MCF 10A (cell line): Measurements from ENCODE around the gene ZNF282. TPM values are rescaled to one million over a fixed set of nuclear protein-coding genes. Genes with fewer than 3 reads are reported as not detected.

Experiments
- BruUV-seq: library from RNA; stranded (reverse); fragments of 400-500 nt; replicated peaks from 2 replicates; lab custom pipeline; 2021; lab: Mats Ljungman, UMichigan
- CTCF ChIA-PET: fragments of 300-600 bp; sonication (Branson Sonifier 250); formaldehyde crosslinking; extraction: SDS; loops from one replicate; lab custom pipeline; 2021; ENCODE audit warnings: antibody characterized with exemption, inconsistent platforms; lab: Yijun Ruan, JAX
- POLR2A ChIA-PET: fragments of 300-600, 350-650 bp; sonication (Branson Sonifier 250); formaldehyde crosslinking; extraction: SDS; loops from one replicate; lab custom pipeline; 2020; ENCODE audit warnings: antibody characterized with exemption, inconsistent platforms; lab: Yijun Ruan, JAX
- DNase-seq: peaks from one replicate; pipeline ENCODE4 v3.0.0-alpha.2; 2018; ENCODE audit not compliant: unreplicated experiment
- H3K27ac Mint-ChIP-seq: one replicate; pipeline ENCODE4 v1.8.0; 2022; ENCODE audit warnings: mild to moderate bottlenecking, low read depth, mixed read lengths; ENCODE audit not compliant: unreplicated experiment
- H3K27me3 Mint-ChIP-seq: one replicate; pipeline ENCODE4 v1.8.0; 2022; ENCODE audit warnings: mixed read lengths; ENCODE audit not compliant: insufficient read depth, unreplicated experiment
- H3K36me3 Mint-ChIP-seq: one replicate; pipeline ENCODE4 v1.8.0; 2022; ENCODE audit warnings: mild to moderate bottlenecking, moderate library complexity, mixed read lengths; ENCODE audit not compliant: insufficient read depth, unreplicated experiment
- H3K4me1 Mint-ChIP-seq: one replicate; pipeline ENCODE4 v1.8.0; 2022; ENCODE audit warnings: mixed read lengths; ENCODE audit not compliant: insufficient read depth, unreplicated experiment
- H3K4me3 Mint-ChIP-seq: one replicate; pipeline ENCODE4 v1.8.0; 2022; ENCODE audit warnings: mild to moderate bottlenecking, moderate library complexity, mixed read lengths; ENCODE audit not compliant: unreplicated experiment
- H3K9me3 Mint-ChIP-seq: one replicate; pipeline ENCODE4 v1.8.0; 2022; ENCODE audit warnings: mixed read lengths; ENCODE audit not compliant: unreplicated experiment
- CTCF ChIP-seq: fragments of 200-600 bp; IDR thresholded peaks from one replicate; pipeline ENCODE4 v1.8.0; 2022; ENCODE audit warnings: antibody characterized with exemption, mild to moderate bottlenecking; ENCODE audit not compliant: unreplicated experiment
- intact Hi-C: fragments of 100-400 bp; cut with micrococcal nuclease; formaldehyde crosslinking; loops from 2 replicates; pipeline ENCODE4 v1.14.1; 2022
- total RNA-seq: library from RNA; stranded (reverse); gene quantifications from 2 replicates; pipeline ENCODE4 v1.2.3, GENCODE V29; 2022

ZNF282 gene
- total RNA-seq, 1 experiment from 2014 or later = 43.9 TPM

GRCh38 chr7:149171892-149172533, 23.3 kb upstream of the ZNF282 start:
- ChIA-PET POLR2A (interaction anchor here (0.5 to 1.0 kb wide), 3 partner anchors 9 to 24 kb away, joined by 3 to 5 read pairs (median 3); partner anchors contain the start of gene ZNF282), CTCF (no interaction called here)
- Mint-ChIP-seq H3K4me3 (no peak overlapping the region), H3K9me3 (no peaks in the 10 kb centered on the region), H3K27me3 (no peaks in the 10 kb centered on the region), H3K27ac (peak overlapping the region; percentile 86), H3K4me1 (peaks cover 7% of the 10 kb centered on the region), H3K36me3 (peaks cover 53% of the 10 kb centered on the region)
- peak; percentile 86 for DNase-seq
- no peak for TF ChIP-seq CTCF
- TSS peak; percentile 98 for BruUV-seq
- intact Hi-C loops = no loop called here

- intact Hi-C loops = no loop called here
- no peak for DNase-seq
- no peaks in the 10 kb centered on the region for H3K9me3 Mint-ChIP-seq
- ChIA-PET CTCF (no interaction called here), POLR2A (interaction anchor here (0.5 to 1.0 kb wide), 3 partner anchors 9 to 25 kb away, joined by 3 to 5 read pairs (median 3); partner anchors contain the start of gene ZNF282)
- peaks cover 53% of the 10 kb centered on the region for H3K36me3 Mint-ChIP-seq
- H3K4me3 Mint-ChIP-seq = no peak overlapping the region
- peak overlapping the region; percentile 86 for H3K27ac Mint-ChIP-seq
- H3K27me3 Mint-ChIP-seq = no peaks in the 10 kb centered on the region
- TSS peak; percentile 47 for BruUV-seq
- TF ChIP-seq CTCF = no peak
- H3K4me1 Mint-ChIP-seq = peaks cover 7% of the 10 kb centered on the region
These were observed 22.8 kb upstream of the ZNF282 start for GRCh38 chr7:149172534-149172920.

- POLR2A ChIA-PET = interaction anchor here (1.1 to 1.2 kb wide), 2 partner anchors 20 to 28 kb away, joined by 3 to 5 read pairs; partner anchors contain the start of genes ZNF282 and ZNF398
- Mint-ChIP-seq H3K9me3 (no peaks in the 10 kb centered on the region), H3K36me3 (peaks cover 44% of the 10 kb centered on the region), H3K27ac (no peak overlapping the region), H3K27me3 (no peaks in the 10 kb centered on the region), H3K4me3 (no peak overlapping the region), H3K4me1 (peaks cover 11% of the 10 kb centered on the region)
- no TSS peak for BruUV-seq
- no peak for TF ChIP-seq CTCF
- intact Hi-C loops = no loop called here
- CTCF ChIA-PET = interaction anchor here (0.6 to 1.0 kb wide), 3 partner anchors 20 to 49 kb away, joined by 3 to 4 read pairs (median 3); partner anchors contain the start of gene ZNF398
- no peak for DNase-seq
These were observed 20.2 kb upstream of the ZNF282 start for GRCh38 chr7:149175150-149175549.

- POLR2A ChIA-PET = no interaction called here
- no peak overlapping the region for H3K4me3 Mint-ChIP-seq
- H3K4me1 Mint-ChIP-seq = peaks cover 15% of the 10 kb centered on the region
- no peak for TF ChIP-seq CTCF
- no peaks in the 10 kb centered on the region for H3K27me3 Mint-ChIP-seq
- DNase-seq = no peak
- H3K27ac Mint-ChIP-seq = no peak overlapping the region
- no TSS peak for BruUV-seq
- peaks cover 60% of the 10 kb centered on the region for H3K36me3 Mint-ChIP-seq
- H3K9me3 Mint-ChIP-seq = no peaks in the 10 kb centered on the region
- intact Hi-C loops = no loop called here
- CTCF ChIA-PET = interaction anchor here (1.7 kb wide), 1 partner anchor 16 kb away, joined by 10 read pairs; the partner anchor contains the start of gene ZNF282
These were observed 16.1 kb upstream of the ZNF282 start for GRCh38 chr7:149179241-149179640.
